ENCODE results near the gene KLF1. TPM values are rescaled to one million over a fixed set of nuclear protein-coding genes. Genes with fewer than 3 reads are reported as not detected.

The KLF1 gene
- polyA plus RNA-seq, 3 donors = 0.24 to 0.45 (median 0.28) TPM

- DNase-seq = no peak
- Histone ChIP-seq H3K4me2 (replicated peaks; ENCODE audit: extremely low read depth, low read length, poor library complexity, severe bottlenecking) (no peak overlapping the region), H3K27me3 (ENCODE audit: control insufficient read depth in 2 of 2, insufficient read depth in 2 of 2, low read length in 2 of 2) (no peaks in the 10 kb centered on the region), H3K79me2 (ENCODE audit: insufficient read depth, low read length) (peaks cover 2% of the 10 kb centered on the region), H3K9me3 (replicated peaks in 1 of 2; ENCODE audit: control insufficient read depth in 1 of 2, insufficient read depth in 1 of 2, low read length in 2 of 2) (no peaks in the 10 kb centered on the region), H3K27ac (ENCODE audit: low read depth in 1 of 2, low read length in 2 of 2) (no peak overlapping the region), H3K4me1 (ENCODE audit: control insufficient read depth in 1 of 2, insufficient read depth in 2 of 2, low read length in 2 of 2) (no peaks in the 10 kb centered on the region), H2AFZ (ENCODE audit: insufficient read depth, low read depth, low read length, poor library complexity, severe bottlenecking) (no peak overlapping the region), H4K20me1 (ENCODE audit: insufficient read depth, low read length) (no peaks in the 10 kb centered on the region), H3K36me3 (replicated peaks in 1 of 2; ENCODE audit: control insufficient read depth in 1 of 2, insufficient read depth in 2 of 2, low read length in 2 of 2) (peaks cover 61 to 78% of the 10 kb centered on the region in 2 donors), H3K9ac (ENCODE audit: insufficient read depth, low read length, poor library complexity, severe bottlenecking) (no peak overlapping the region), H3K4me3 (replicated peaks in 1 of 3; ENCODE audit: low read depth in 2 of 3, low read length in 3 of 3) (no peak overlapping the region)
- TF ChIP-seq CTCF (IDR thresholded peaks at IDR 0.05) = no peak
- Mint-ChIP-seq H3K4me1 (no peaks in the 10 kb centered on the region), H3K4me3 (no peak overlapping the region), H3K9me3 (peaks cover 0 to 2% (median 0%) of the 10 kb centered on the region in 7 donors), H3K36me3 (peaks cover 57 to 82% of the 10 kb centered on the region in 2 donors), H3K27ac (no peak overlapping the region), H3K27me3 (ENCODE audit: low read depth in 3 of 3) (peaks cover 0 to 3% (median 0%) of the 10 kb centered on the region in 3 donors)
- intact Hi-C loops (cut with micrococcal nuclease) = no loop called here
- WGBS (ENCODE audit: insufficient coverage) = 98% methylated on average over 17 of the region's 29 CpGs
Measured at GRCh38 chr19:12924621-12925310, 37.8 kb upstream of the KLF1 start.

GRCh38 chr19:12922959-12923358 lies 36.0 kb upstream of the KLF1 start:
- whole genome bisulfite sequencing (ENCODE audit: insufficient coverage) = 100% methylated on average over 2 of the region's 4 CpGs
- H3K36me3 Mint-ChIP-seq = peaks cover 41 to 65% of the 10 kb centered on the region in 2 donors
- Histone ChIP-seq H3K9me3 (replicated peaks in 1 of 2; ENCODE audit: control insufficient read depth in 1 of 2, insufficient read depth in 1 of 2, low read length in 2 of 2) (no peaks in the 10 kb centered on the region), H2AFZ (ENCODE audit: insufficient read depth, low read depth, low read length, poor library complexity, severe bottlenecking) (no peak overlapping the region), H4K20me1 (ENCODE audit: insufficient read depth, low read length) (no peaks in the 10 kb centered on the region), H3K9ac (ENCODE audit: insufficient read depth, low read length, poor library complexity, severe bottlenecking) (no peak overlapping the region), H3K27ac (ENCODE audit: low read depth in 1 of 2, low read length in 2 of 2) (no peak overlapping the region), H3K4me1 (ENCODE audit: control insufficient read depth in 1 of 2, insufficient read depth in 2 of 2, low read length in 2 of 2) (peaks cover 10 to 14% of the 10 kb centered on the region in 2 donors), H3K4me3 (replicated peaks in 1 of 3; ENCODE audit: low read depth in 2 of 3, low read length in 3 of 3) (no peak overlapping the region), H3K79me2 (ENCODE audit: insufficient read depth, low read length) (no peaks in the 10 kb centered on the region), H3K27me3 (ENCODE audit: control insufficient read depth in 2 of 2, insufficient read depth in 2 of 2, low read length in 2 of 2) (no peaks in the 10 kb centered on the region), H3K4me2 (replicated peaks; ENCODE audit: extremely low read depth, low read length, poor library complexity, severe bottlenecking) (no peak overlapping the region), H3K36me3 (replicated peaks in 1 of 2; ENCODE audit: control insufficient read depth in 1 of 2, insufficient read depth in 2 of 2, low read length in 2 of 2) (peaks cover 46 to 59% of the 10 kb centered on the region in 2 donors)
- peak overlapping the region in 3 of 7 donors; percentile 28 to 57 (median 40) for H3K27ac Mint-ChIP-seq
- peaks cover 0 to 4% (median 0%) of the 10 kb centered on the region in 7 donors for H3K9me3 Mint-ChIP-seq
- peaks cover 11% of the 10 kb centered on the region for H3K4me1 Mint-ChIP-seq
- no peak overlapping the region for H3K4me3 Mint-ChIP-seq
- no peak for DNase-seq
- intact Hi-C loops (cut with micrococcal nuclease) = no loop called here
- TF ChIP-seq CTCF (IDR thresholded peaks at IDR 0.05) = no peak
- peaks cover 0 to 3% (median 0%) of the 10 kb centered on the region in 3 donors for H3K27me3 Mint-ChIP-seq (ENCODE audit: low read depth in 3 of 3)
